Measurements from ENCODE around the gene CTSD. TPM values are rescaled to one million over a fixed set of nuclear protein-coding genes. Genes with fewer than 3 reads are reported as not detected.

Gene CTSD
- total RNA-seq, 1 experiment from 2014 or later: 199 TPM

DNA sequence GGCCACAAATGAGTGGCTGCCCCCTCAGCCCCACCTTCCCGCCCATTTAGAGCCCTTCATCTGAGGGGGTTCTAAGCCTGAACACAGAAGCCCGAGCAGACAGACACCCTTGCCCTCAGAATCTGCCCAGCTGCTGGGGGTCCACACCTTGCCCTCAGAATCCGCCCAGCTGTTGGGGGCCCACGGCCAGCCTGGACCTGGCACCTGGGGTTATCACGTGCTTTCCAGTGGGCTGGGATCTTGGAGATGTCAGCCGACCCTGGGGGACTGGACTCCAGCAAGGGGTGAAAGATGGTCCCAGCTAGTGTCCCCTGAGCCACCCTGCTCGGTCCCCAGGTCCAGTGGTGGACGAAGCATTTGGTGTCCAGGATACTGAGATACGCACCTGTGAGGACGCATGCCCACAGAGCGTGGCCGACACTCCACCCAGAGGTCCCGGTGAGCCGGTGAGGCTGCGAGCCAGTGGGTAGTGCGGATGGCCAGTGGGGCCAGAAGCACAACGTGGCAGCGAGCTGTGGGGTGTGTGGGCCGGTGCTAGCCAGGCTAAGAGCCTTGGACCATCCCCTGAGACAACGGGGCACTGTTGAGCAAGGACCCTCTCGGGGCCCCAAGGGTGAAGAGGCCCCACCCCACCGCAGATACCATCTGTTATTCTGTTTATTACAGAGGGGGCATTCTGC is 3.1 kb upstream of the CTSD start (continued):
- TF ChIP-seq RORB (CRISPR knock-in tag; IDR thresholded peaks at IDR 0.05) (no peak), IRF2 (CRISPR knock-in tag; IDR thresholded peaks at IDR 0.05; ENCODE audit: borderline replicate concordance, low read depth) (no peak)

DNA sequence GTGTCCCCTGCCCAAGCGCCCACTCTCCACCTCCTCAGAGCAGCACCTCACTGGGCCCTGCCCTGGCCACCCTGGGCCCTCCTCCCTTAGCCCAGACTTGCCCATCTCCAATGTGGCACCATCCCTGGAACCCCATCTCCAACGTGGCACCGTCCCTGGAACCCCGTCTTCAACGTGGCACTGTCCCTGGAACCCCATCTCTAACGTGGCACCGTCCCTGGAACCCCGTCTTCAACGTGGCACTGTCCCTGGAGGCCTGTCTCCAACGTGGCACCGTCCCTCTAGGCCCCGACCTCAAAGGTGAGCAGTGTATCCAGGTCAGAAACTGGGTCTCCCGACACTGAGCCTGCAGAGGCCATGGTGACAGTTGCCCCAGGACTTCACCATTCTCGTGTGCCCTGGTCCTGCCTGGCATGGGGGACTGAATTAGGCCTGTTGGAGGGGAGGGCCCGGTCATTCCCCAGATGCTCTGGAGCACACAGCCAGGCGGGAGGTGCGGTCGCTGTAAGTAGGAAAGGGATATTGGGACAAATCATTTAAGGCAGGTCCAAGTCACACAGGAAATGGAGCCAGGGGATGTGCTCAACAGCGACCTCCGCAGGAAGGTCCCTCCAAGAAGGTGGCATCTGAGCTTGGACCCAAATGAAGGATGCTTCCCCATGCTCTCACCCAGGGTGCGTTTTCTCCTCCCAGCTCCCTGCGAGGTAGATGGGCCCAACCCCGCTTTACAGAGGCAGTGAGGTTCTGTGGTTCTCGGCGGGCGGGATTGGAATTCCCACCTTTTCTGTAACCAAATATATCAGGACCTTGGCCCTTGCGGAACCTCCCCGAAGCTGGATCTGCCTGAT is 2.4 kb upstream of the CTSD start:
- TF ChIP-seq TP53 (CRISPR knock-in tag; IDR thresholded peaks at IDR 0.05) (no peak), ZNF317 (CRISPR knock-in tag; IDR thresholded peaks at IDR 0.05; ENCODE audit: borderline replicate concordance, low read depth) (no peak), GABPB1 (CRISPR knock-in tag; IDR thresholded peaks at IDR 0.05) (no peak), NR2C2 (CRISPR knock-in tag; IDR thresholded peaks at IDR 0.05) (0 out of 2 replicates have a peak, but pooled peaks have one; percentile 46), ZNF396 (CRISPR knock-in tag; IDR thresholded peaks at IDR 0.05; ENCODE audit: borderline replicate concordance) (no peak), ZBTB43 (CRISPR knock-in tag; IDR thresholded peaks at IDR 0.05) (no peak), ZNF121 (CRISPR knock-in tag; IDR thresholded peaks at IDR 0.05) (no peak)
- TF ChIP-seq, protein P1, sequence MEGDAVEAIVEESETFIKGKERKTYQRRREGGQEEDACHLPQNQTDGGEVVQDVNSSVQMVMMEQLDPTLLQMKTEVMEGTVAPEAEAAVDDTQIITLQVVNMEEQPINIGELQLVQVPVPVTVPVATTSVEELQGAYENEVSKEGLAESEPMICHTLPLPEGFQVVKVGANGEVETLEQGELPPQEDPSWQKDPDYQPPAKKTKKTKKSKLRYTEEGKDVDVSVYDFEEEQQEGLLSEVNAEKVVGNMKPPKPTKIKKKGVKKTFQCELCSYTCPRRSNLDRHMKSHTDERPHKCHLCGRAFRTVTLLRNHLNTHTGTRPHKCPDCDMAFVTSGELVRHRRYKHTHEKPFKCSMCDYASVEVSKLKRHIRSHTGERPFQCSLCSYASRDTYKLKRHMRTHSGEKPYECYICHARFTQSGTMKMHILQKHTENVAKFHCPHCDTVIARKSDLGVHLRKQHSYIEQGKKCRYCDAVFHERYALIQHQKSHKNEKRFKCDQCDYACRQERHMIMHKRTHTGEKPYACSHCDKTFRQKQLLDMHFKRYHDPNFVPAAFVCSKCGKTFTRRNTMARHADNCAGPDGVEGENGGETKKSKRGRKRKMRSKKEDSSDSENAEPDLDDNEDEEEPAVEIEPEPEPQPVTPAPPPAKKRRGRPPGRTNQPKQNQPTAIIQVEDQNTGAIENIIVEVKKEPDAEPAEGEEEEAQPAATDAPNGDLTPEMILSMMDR (IDR thresholded peaks at IDR 0.05): 0 out of 2 replicates have a peak, but pooled peaks have one; percentile 16

GRCh38 chr11:1763336-1763795 is 361 bp downstream of the CTSD start:
- no peaks in the 10 kb centered on the region for H3K36me3 Mint-ChIP-seq
- H3K4me1 Mint-ChIP-seq: 0 out of 2 replicates have a peak, but pooled peaks cover 3% of the 10 kb centered on the region
- CTCF ChIA-PET: interaction anchor here (1.3 to 1.8 kb wide), 4 partner anchors 57 to 393 kb away, joined by 4 to 10 read pairs (median 6); no protein-coding TSS in a partner anchor
- H3K4me3 Mint-ChIP-seq: peak overlapping the region; percentile 54
- no peak overlapping the region for H3K27ac Mint-ChIP-seq
- H3K9me3 Mint-ChIP-seq: no peaks in the 10 kb centered on the region
- 0 out of 2 replicates have a peak, but pooled peaks cover 3% of the 10 kb centered on the region for H3K27me3 Mint-ChIP-seq (ENCODE audit: low read depth)
- ATAC-seq (peak; percentile 9; the same call in 1 of the 2 replicates), DNase-seq (ENCODE audit: low spot score) (no peak)
- TF ChIP-seq ELF4 (CRISPR knock-in tag; IDR thresholded peaks at IDR 0.05; ENCODE audit: low read depth): 0 out of 2 replicates have a peak, but pooled peaks have one; percentile 77
- TF ChIP-seq, protein P2, sequence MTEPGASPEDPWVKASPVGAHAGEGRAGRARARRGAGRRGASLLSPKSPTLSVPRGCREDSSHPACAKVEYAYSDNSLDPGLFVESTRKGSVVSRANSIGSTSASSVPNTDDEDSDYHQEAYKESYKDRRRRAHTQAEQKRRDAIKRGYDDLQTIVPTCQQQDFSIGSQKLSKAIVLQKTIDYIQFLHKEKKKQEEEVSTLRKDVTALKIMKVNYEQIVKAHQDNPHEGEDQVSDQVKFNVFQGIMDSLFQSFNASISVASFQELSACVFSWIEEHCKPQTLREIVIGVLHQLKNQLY (CRISPR knock-in tag; IDR thresholded peaks at IDR 0.05): no peak
- peak; percentile 50; the same call in 1 of the 2 replicates for TF ChIP-seq ZNF317 (CRISPR knock-in tag; IDR thresholded peaks at IDR 0.05; ENCODE audit: borderline replicate concordance, low read depth)
- no peak for TF ChIP-seq TEAD1 (CRISPR knock-in tag; IDR thresholded peaks at IDR 0.05)
- no peak for TF ChIP-seq ZNF263 (CRISPR knock-in tag; IDR thresholded peaks at IDR 0.05; ENCODE audit: low read depth)
- 0 out of 2 replicates have a peak, but pooled peaks have one; percentile 25 for TF ChIP-seq TP53 (CRISPR knock-in tag; IDR thresholded peaks at IDR 0.05)
- POLR2A ChIA-PET: no interaction called here

More for the DNA sequence above, 2.4 kb upstream of the CTSD start:
- ChIA-PET CTCF (interaction anchor here (0.5 to 2.2 kb wide), 28 partner anchors 8 to 390 kb away, joined by 3 to 29 read pairs (median 4); partner anchors contain the start of genes H19, IFITM10 and KRTAP5-2), POLR2A (interaction anchor here (0.9 kb wide), 1 partner anchor 10 kb away, joined by 3 read pairs; no protein-coding TSS in a partner anchor)
- H3K36me3 Mint-ChIP-seq: no peaks in the 10 kb centered on the region
- no peaks in the 10 kb centered on the region for H3K9me3 Mint-ChIP-seq
- H3K4me1 Mint-ChIP-seq: 0 out of 2 replicates have a peak, but pooled peaks cover 3% of the 10 kb centered on the region
- no peak overlapping the region for H3K27ac Mint-ChIP-seq
- H3K4me3 Mint-ChIP-seq: no peak overlapping the region
- peak; percentile 73 for DNase-seq (ENCODE audit: low spot score)
- peak; percentile 50 for ATAC-seq
- H3K27me3 Mint-ChIP-seq (ENCODE audit: low read depth): peaks cover 7% of the 10 kb centered on the region
